Measurements from ENCODE around the gene ANTXRL.
"Not testable (repeated sequence)": the region's sequence is repeated elsewhere in the genome, so short reads cannot be mapped to it uniquely, and the experiment has no call there.

ANTXRL gene

DNA sequence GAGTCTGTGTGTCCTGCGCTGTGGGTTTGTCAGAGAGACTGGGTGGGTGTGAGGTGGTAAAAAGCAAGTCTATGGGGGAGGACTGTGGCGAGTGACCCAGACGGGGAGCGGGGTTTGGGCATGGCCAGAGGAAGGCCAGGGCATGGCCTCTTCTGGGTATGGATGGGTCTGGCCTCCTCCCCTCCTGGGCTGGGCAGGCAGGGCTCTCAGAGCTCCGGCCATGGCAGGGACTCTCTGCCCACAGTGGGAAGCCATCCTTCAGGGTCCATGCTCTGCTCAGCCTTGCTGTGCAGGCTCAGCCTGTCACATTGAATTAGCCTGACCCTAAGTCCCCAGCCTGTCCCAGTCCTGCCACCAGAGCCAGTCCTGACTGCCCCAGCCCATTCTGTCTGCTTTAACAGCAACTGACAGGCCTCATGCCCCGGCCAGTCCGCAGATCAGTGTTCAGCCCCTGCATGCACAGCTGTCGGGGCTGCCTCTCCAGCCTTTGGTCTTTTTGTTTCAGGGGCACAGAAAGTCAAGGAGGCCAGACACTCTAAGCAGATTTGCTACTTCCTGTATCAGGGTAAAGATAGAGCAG lies 7.9 kb downstream of the ANTXRL start:
- DNase-seq (ENCODE audit: low read depth in 2 of 2) = no peak

DNA sequence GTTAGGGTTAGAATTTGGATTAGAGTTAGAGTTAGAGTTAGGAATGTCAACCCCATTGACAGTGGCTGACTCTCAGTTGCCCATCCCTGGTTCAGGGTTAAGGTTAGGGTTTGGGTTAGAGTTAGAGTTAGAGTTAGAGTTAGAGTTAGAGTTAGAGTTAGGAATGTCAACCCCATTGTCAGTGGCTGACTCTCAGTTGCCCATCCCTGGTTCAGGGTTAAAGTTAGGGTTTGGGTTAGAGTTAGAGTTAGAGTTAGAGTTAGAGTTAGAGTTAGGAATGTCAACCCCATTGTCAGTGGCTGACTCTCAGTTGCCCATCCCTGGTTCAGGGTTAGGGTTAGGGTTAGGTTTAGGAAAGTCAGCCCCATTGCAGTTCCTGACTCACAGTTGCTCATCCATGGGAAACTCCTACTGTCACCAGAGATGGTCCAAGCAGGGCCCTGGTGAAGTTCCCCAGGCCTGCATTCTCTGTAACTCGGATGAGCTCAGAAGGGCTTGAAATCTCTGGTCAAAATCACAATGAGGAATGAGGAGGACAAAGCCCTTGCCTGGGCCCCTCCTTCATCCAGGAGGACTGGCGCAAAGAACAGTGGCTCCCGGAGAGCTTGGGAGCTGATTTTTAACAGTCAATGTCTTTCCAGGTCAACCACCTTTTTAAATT lies 8.7 kb downstream of the ANTXRL start:
- DNase-seq (ENCODE audit: low read depth in 2 of 2) = not testable (repeated sequence)

DNA sequence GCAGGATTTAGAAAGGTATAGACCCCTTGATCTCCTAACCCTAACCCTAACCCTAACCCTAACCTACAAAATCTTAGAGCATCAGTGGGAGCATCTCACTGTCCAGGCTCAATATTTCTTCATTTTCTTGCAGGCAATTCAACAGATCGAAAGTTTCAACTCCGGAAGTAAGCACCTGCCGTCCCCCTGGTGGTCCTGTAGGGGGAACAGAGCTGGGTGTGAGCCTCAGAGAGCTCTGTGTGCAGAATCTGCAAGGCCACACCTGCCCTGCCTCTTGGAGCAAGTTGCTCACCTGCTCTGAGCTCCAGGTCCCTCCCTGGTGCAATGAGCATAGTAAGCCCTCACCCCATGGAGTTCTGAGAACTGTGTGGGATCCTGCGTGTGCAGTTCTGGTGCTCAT lies 9.3 kb downstream of the ANTXRL start:
- not testable (repeated sequence) for DNase-seq (ENCODE audit: low read depth in 2 of 2)

DNA sequence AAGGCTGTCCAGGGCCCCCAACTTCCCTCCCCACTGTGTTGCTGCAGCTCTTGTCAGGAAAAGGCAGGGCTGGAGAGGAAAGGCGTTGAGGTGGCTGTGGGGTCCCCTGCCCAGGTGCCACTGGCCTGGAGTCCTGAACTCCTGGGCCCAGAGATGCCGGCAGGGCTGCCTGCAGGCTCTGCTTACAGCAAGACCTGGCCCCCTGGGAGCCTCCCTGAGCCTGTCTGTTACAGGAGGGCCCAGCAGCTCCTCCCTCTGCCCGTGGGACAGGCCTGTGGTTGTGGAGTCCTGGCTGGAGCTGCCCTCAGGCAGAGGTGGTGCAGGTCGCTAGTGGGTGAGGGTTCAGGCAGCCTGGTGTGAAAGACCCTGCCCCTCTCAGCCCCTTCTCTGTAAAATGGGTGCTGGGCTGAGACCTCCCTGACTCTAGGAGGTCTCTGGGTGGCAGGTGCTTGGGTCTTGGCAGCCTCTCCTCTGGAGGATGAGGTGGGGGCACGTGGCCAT lies 9.9 kb downstream of the ANTXRL start:
- DNase-seq (ENCODE audit: low read depth in 2 of 2) = no peak

DNA sequence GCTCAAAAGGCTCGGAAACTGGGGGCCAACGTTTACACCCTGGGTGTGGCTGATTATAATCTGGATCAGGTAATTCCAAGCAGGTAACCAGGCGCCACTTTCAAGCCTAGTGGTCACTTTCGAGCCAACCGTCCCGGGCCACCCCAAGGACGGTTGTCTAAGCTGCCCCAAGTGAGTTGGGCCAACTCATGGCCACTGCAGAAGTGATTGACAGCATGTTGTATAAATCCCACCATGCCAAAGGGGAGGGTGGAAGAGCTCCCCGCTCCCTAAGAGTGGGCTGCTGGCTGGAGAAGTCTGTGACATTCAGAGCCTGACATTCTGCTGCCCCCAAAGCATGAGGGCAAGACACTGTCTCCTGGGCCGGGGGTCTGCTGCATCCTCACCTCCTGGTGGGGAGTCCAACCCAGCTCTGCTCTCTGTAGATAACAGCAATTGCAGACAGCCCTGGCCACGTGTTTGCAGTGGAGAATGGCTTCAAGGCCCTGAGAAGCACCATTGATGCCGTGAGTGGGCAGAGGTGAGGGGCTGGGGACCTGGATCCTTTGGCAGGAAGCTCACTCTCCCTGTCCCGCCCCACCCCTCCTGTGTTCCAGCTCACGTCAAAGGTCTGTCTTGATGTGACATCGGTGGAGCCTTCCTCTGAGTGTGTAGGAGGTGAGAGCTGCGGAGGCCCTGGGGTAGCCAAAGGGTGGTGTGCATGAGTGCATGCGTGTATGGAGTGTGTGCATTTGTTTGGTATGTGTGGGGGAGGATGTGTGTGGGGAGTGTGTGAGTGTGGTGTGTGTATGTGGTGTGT lies 10.8 kb downstream of the ANTXRL start:
- DNase-seq (ENCODE audit: low read depth in 2 of 2) = no peak

DNA sequence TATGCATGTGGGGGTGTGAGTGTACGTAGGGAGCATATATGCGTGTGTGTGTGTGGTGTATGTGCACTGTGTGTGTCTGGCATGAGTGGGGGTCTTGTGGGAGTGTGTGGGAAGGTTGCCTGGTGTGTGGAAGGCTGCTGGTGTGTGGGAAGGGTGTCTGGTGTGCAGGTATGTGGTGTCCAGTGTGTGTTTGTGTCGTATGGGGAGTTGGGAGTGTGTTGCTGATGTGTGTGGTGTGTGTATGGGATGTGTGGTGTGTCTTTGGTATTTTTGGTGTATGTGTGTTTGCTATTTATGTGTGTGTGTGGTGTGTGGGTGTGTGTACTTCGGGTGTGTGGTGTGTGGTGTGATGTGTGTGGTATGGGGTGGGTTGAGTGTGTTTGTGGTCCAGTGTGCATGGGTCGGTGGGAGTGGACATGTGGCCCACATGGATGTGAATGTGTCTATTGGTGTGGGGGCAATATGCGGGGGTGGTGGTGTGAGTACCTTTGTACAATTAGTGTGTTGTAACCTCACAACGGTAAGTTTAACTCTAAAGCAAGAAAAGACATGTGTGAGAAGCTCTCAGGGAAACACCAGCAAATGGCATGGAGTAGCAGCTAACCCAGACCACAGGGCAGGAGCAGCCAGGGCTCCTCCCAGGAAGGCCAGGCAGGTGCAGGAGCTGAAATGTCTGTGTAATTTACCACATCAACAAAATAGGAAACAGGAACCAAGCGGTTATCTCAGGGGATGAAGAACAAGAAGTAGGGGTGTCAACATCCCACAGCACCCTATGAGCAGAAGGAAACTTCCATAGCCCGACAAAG lies 11.9 kb downstream of the ANTXRL start:
- DNase-seq (ENCODE audit: low read depth in 2 of 2) = no peak

DNA sequence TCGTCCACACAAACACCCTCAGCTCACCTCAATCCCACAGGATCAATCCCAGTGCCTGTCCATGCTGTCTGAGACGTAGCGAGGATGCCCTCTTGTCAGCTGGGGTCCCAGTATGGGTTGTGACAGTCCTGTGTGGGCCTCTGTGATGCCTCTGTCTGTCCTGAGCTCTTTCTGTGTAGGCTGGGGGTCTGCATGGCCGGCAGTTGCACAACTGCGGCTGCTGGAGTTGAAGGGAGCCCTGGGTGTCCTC lies 12.4 kb downstream of the ANTXRL start:
- DNase-seq (ENCODE audit: low read depth in 2 of 2) = no peak

DNA sequence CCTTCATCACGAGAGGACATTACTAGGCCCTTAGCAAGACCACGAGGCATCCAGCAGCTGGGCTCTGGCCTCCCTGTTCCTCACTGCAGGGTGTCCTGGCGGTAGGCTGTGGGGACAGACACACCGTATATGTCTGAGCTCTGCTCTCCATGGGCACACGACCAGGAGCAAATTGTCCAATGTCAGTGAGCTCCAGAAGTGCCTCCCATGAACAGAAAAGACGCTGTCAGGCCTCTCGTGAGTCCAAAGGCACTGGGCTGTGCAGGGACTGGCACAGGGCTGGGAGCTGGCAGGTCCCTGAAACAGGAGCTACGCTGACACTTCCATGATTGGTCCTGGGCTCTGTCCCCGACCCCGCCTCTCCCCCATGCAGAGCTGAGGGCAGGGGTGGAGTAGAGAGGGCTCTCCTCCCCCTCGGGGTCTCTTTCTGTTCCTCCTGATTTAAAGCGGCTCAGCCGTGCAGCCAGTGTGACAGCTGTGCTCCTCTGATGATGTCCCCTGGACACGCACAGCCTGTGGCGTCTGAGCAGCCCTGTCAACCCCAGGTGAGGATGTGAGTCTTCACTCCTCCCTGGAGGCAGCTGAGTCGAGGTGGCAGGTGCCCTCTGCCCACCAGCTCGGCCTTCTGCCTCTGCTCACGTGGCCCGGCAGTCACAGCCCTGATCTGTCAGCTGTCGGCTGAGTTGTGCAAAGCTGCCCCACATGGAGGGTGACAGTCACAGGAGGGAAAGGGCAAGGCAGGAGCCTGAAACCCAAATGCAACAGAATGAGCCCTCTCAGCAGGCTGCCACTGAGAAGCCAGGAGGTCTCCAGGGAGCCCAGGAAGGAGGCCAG lies 13.0 kb downstream of the ANTXRL start:
- DNase-seq (ENCODE audit: low read depth in 2 of 2) = no peak

DNA sequence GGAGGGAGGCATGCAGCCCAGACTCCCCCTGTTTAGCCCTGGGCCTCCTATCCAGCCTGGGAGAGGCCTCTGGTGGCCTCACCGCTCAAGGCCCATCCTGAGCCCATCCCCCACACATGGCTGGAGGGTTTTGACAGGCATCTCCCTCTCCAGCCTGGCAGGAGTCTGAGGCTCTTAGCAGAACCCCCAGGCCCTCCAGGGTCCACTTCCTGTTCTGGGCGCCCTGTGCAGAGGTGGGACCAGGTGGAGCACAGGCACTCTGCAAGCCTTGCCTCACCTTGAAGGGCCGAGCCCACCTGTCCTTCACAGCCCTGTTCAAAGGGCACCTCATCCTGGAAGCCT lies 13.5 kb downstream of the ANTXRL start:
- DNase-seq (ENCODE audit: low read depth in 2 of 2) = not testable (repeated sequence)

DNA sequence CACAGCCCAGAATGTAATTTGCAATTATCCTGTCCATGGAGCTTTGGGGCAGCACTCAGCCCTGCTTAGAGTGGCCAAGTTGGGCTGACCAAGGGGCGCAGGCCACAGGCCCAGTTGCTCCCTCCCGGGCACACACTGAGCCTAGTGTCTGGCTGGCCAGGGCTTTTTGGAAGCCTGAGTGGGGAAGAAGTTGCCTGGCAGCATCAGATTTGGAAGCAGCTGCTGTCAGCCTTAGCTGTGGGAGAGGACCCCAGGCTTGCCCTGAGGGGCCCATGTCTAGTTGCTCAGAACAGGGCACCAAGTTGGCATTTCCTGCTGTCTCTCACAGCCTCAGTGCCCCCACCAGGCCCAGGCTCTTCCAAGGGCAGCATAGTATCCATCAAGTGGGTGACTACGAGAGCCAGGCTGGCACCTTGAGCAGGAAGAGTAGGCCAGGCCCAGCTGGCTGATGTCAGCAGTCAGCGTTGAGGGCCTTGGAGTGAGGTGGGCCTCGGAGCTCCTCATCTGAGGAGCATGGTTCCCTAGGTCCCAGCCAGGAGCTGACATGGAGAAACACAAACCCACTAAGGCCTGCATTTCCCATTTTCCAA lies 14.4 kb downstream of the ANTXRL start:
- no peak for DNase-seq (ENCODE audit: low read depth in 2 of 2)

DNA sequence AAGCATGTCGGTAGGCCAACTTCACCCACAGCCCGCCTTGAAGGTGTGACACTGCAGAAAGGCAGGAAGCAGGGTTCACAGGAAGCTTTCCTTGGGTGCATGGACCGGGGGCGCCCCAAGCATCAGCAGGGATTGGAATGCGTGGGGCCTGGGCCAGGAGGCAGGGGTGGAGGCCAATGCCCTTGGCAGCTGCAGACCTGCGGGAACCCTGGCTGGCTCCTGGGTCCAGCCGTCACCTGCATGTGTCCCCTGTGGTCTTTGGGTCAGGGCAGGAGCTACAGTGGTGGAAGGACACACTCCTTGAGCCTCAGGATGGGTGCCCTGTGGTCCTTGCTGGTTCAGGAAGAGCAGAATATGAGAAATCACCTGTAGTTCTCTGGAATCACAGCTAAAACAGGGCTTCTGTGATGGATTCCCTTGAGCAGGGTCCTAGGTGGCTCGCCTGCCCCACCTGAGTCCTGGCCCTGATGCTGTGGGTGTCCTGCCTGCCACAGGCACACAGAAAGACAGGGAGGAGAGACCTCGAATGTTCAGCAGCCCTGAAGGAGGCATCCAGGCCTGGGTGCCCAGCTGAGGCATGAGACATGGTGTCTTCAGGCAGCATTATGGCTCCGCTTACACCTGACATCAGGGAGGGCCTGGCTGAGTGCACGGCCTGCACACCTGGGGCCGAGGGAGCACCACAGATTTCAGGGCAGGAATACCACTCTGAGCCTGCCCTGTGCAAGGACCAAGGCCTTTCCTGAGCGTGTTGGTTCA lies 15.1 kb downstream of the ANTXRL start:
- no peak for DNase-seq (ENCODE audit: low read depth in 2 of 2)

DNA sequence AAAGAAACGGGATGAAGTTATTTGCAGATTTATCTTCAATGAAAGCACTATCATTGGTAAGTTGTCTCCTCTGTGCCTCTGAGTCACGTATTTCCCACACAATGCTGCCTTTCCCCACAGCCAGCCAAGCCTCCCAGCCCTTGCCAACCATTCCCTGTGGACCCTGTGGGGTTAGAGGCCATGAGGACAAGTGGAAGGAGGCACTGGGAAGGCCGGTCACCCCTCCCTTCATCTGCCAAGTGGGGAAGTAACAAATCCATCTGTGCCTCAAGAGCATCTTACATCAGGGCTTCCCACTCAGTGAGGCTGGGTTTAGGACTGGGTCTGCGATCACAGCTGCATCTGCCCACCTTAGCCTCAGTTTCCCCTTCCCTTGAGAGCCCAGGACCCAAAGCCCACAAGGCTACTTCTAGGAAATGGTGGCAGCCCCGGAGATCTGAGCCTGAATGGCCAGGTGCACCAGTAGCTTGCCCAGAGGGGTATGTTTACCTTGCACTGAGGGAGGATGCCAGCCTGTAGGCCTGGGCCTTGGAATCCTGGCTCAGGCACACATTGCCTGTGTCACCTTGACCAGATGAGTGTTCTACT lies 16.1 kb downstream of the ANTXRL start:
- not testable (repeated sequence) for DNase-seq (ENCODE audit: low read depth in 2 of 2)

DNA sequence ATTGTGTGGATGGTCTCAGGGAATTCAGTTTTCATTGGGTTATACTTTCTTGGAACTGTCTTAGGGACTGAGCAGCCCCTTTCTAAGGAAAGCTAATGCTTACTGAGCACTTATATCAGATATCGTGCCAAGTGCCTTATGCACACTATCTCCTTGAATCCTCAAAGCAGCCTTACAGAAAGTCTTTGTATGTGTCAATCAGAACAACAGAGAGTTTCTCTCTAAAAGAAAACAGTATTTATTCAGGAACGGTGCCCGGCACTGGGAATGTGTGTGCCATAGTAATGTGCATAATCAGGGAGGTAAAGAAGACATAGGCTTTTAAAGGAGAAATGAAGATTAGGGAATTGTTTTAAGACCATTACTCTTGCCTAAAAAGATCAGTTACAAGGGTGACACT lies 17.3 kb downstream of the ANTXRL start:
- no peak for DNase-seq (ENCODE audit: low read depth in 2 of 2)

DNA sequence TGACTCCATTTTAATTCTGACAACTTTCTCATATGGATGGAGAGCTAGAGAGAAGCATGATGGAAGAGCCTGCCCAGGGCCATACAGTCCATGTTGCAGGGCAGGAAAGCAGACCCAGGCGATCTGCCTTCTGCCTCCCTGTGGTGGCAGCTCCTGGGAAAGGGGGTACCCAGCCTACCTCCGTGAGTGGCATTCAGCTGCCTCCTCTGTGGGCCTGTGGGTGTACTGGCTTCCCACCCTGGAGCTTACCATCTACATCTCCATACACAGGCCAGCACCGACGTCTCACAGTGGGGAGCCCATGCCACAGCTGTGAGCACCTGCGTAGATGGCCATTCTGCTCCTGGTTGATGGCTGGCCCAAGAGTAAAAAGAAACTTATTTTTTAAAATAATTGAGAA lies 17.9 kb downstream of the ANTXRL start:
- DNase-seq (ENCODE audit: low read depth in 2 of 2) = not testable (repeated sequence)

DNA sequence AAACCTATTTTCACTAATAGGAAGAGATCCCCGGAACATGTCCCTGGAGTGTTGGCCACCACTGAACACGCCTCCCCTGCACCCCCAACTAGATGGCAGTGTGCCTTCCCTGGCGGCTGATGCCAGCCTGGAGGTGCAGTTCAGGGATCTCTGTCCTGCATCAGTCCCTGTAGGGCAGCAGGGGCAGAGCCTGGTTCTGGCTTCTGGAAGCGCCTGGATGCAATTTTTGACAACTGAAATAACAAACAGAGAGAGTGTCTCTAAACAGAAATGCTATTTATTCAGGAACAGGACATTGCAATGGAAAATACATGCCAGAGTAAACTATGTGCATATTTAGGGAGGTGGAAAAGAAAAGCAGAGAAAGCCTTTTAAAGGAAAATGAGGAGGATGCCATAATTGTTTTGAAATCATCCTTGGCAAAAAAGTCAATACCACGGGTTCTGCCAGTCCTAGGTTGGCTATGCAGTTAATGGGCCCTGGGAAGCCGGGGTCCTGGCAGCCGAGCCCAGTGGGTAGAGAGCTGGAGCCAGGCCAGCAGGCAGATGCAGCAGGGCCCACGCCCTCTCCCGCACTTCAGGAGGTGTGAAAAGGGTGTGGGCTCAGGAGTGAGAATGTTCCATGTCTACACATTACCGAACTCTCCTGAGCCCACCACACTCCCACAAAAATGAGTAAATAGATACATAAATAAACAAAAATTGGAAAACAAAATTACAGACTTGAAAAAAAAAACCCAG lies 18.5 kb downstream of the ANTXRL start:
- no peak for DNase-seq (ENCODE audit: low read depth in 2 of 2)

DNA sequence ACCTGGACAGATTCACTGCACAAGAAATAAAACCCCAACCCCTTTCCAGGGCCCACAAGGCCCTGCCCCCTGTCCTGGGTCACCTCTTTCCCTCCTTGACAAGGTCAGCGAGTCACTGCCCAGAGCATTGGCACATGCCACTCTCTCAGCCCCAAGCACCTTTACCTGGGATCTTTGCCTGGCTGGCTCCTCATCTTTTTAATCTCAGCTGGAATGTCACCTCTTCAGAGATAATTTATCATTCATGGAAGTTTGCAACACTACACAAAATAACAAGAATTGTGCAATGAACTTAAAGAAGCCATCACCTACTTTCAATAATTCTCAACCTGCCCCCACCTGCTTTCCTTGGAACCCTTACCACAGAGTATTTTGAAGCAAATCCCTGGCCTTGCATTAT lies 19.2 kb downstream of the ANTXRL start:
- DNase-seq (ENCODE audit: low read depth in 2 of 2) = no peak

DNA sequence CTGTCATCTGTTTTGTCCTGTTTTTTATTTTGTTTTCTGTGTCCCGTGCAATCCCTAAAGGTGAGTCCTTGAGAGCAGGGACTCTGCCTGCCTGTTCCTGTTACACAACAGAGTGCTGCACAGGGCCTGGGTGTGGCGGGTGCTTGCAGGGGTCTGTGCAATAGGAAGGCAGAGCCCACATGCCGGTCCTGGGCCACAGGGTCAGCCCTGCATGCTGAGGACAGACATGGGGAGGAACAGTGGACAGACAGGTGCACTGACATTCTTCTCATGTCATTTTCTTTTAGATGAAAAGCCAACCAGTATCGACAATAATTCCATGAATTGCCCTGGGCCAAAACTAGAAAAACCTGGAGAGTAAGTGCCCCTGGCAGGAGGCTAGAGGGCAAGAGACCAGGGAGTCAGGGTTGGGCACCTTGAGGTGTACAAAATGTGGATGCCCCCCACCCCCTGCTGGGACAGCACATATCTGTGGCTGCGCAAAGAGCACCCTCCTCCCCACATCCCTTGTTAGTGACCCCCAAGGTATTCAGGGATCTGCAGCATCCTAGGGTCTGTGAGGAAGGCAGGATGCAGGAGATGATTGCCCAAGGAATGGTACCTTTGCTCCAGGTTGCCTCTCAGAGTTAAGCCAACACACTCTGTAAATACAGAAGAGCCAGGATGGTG lies 19.9 kb downstream of the ANTXRL start:
- DNase-seq (ENCODE audit: low read depth in 2 of 2) = no peak

DNA sequence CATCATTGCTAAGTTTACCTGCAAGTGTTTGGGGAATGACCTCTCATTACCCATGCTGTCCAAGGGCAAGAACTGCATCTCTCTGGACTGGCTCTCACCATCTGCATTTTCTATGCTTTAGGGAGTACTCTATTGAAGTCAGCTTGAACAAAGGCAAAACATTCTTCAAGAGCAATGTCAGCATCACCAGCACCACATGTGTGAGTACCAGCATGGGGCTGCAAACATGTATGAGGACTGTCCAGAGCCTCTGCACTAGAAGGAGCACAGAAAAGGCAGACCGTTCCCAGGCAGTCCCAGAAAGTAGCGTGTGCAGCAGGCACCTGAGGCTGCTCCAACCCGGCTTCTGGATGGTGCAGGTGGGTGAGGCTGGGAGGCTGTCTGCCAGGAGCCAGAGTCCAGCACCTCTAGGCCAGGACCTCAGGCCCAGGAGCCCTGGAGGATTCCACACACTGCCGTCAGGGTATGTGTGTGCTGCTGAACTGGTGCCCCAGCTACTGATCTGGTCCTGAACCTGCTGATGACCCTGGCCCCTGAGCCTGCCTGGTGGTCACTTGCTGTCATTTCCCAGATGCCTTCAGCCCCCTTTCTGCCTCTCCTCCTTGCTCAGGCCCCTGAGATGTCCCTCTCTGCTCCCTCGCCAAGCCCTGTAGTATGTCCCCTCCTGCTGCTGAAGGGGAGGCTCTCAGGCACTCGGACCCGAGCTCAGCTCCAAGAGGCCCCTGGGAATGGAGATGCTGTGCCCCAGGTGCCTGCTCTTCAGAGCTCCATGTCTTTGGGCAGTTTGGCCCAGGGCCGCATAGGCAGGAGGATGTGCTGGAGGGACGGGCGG lies 20.7 kb downstream of the ANTXRL start:
- no peak for DNase-seq (ENCODE audit: low read depth in 2 of 2)

Data from stimulated activated CD4-positive, alpha-beta T cell treated with anti-CD3 and anti-CD28 coated beads, Interleukin-12 subunit alpha, Interleukin-12 subunit beta, amount 100 ng/mL, for 24 hours (primary cell).